GM12878 (cell line): ENCODE data around the gene LRRC8D. TPM values are rescaled to one million over a fixed set of nuclear protein-coding genes. Genes with fewer than 3 reads are reported as not detected.

ENCODE experiments used
- ATAC-seq: fragments of 200-7000 bp; cut with Tn5 transposase; 3 replicates; pipeline ENCODE4 v1.9.1; 2020; ENCODE audit warnings: mild to moderate bottlenecking, moderate library complexity
- BruUV-seq: library from RNA; stranded (reverse); fragments of 400-500 nt; replicated peaks from 2 replicates; lab custom pipeline; 2021; lab: Mats Ljungman, UMichigan
- CTCF ChIA-PET: fragments of 300-600 bp; sonication (Branson Sonifier 250); formaldehyde crosslinking; extraction: SDS; loops from one replicate; lab custom pipeline; 2021; ENCODE audit warnings: inconsistent platforms; lab: Yijun Ruan, JAX
- POLR2A ChIA-PET: fragments of 350-600 bp; formaldehyde crosslinking; extraction: SDS; loops from one replicate; lab custom pipeline; 2021; ENCODE audit warnings: inconsistent platforms; lab: Charles Lee
- RAD21 ChIA-PET: fragments of 300-600 bp; sonication (Branson Sonifier 250); formaldehyde crosslinking; loops from one replicate; lab custom pipeline; 2023; ENCODE audit warnings: antibody characterized with exemption; ENCODE audit not compliant: unreplicated experiment; lab: Charles Lee
- SMC1A ChIA-PET: fragments of 300-600 bp; sonication (Branson Sonifier 250); formaldehyde crosslinking; loops from one replicate; lab custom pipeline; 2023; ENCODE audit not compliant: unreplicated experiment, uncharacterized antibody; lab: Charles Lee
- DNase-seq: peaks from one replicate; pipeline ENCODE4 v3.0.0-alpha.2; 2011; ENCODE audit warnings: low read depth, low spot score
- FAIRE-seq: peaks from 3 replicates; lab custom pipeline; 2011; peaks lifted over from hg19 to GRCh38; lab: Jason Lieb, UNC
- H2AFZ ChIP-seq: 2 replicates; pipeline ENCODE4 v1.6.0; 2011; ENCODE audit warnings: low read depth, low read length, control low read depth; ENCODE audit not compliant: control insufficient read depth
- H3K27ac ChIP-seq: 2 replicates; pipeline ENCODE4 v1.5.1; 2011; ENCODE audit warnings: control low read depth; ENCODE audit not compliant: control insufficient read depth, insufficient read depth
- H3K27me3 ChIP-seq, 2 experiments: replicated peaks in 1 of 2; 2 replicates each; pipeline versions ENCODE4 v1.6.0 to v1.6.1; 2011; ENCODE audit warnings: low read length in 1 of 2; ENCODE audit not compliant: control insufficient read depth in 2 of 2, insufficient read depth in 2 of 2
- H3K36me3 ChIP-seq, 2 experiments: 2 replicates each; pipeline ENCODE4 v1.5.1; 2011; ENCODE audit warnings: low read length in 1 of 2; ENCODE audit not compliant: control insufficient read depth in 2 of 2, insufficient read depth in 2 of 2
- H3K4me1 ChIP-seq: 2 replicates; pipeline ENCODE4 v1.6.1; 2011; ENCODE audit warnings: mild to moderate bottlenecking, low read length, moderate library complexity, mixed read lengths; ENCODE audit not compliant: control insufficient read depth, insufficient read depth
- H3K4me2 ChIP-seq: 2 replicates; pipeline ENCODE4 v1.6.0; 2011; ENCODE audit warnings: control low read depth; ENCODE audit not compliant: control insufficient read depth, insufficient read depth
- H3K4me3 ChIP-seq: fragments of 200-600 bp; sonication (generic); 2 replicates; pipeline ENCODE4 v1.5.1; 2016
- H3K79me2 ChIP-seq: 2 replicates; pipeline ENCODE4 v1.6.0; 2011; ENCODE audit warnings: low read length; ENCODE audit not compliant: control insufficient read depth, insufficient read depth
- H3K9ac ChIP-seq: 2 replicates; pipeline ENCODE4 v1.8.0; 2011; ENCODE audit warnings: low read length, control low read depth, mixed read lengths; ENCODE audit not compliant: control insufficient read depth, insufficient read depth
- H3K9me3 ChIP-seq: replicated peaks from 3 replicates; pipeline ENCODE4 v1.5.1; 2011; ENCODE audit warnings: mild to moderate bottlenecking, low read length; ENCODE audit not compliant: control insufficient read depth, insufficient read depth
- H4K20me1 ChIP-seq: 2 replicates; pipeline ENCODE4 v1.6.0; 2011; ENCODE audit not compliant: control insufficient read depth, insufficient read depth
- BACH1 ChIP-seq: fragments of 450-650 bp; IDR thresholded peaks from 2 replicates; pipeline ENCODE4 v1.6.1; 2017; ENCODE audit warnings: mild to moderate bottlenecking, borderline replicate concordance
- BHLHE40 ChIP-seq, 2 experiments: fragments of 450-650 bp in 1 of 2; IDR thresholded peaks; 2 replicates each; pipeline ENCODE4 v1.6.1; 2011 to 2017; ENCODE audit warnings: low read depth in 2 of 2, borderline replicate concordance in 1 of 2, improper control_type of control experiment in 1 of 2, low read length in 1 of 2, mild to moderate bottlenecking in 1 of 2
- BMI1 ChIP-seq: fragments of 450-650 bp; IDR thresholded peaks from 2 replicates; pipeline ENCODE4 v1.6.1; 2016; ENCODE audit warnings: mild to moderate bottlenecking, moderate library complexity, borderline replicate concordance
- CTCF ChIP-seq, 3 experiments: IDR thresholded peaks in 2 of 3; conservative IDR thresholded peaks in 1 of 3; 2 replicates each; pipeline ENCODE4 v1.5.1; 2011; ENCODE audit warnings: low read depth in 3 of 3, low read length in 3 of 3, mild to moderate bottlenecking in 3 of 3, control low read depth in 2 of 3, moderate library complexity in 2 of 3, inconsistent platforms in 1 of 3, mixed read lengths in 1 of 3; ENCODE audit not compliant: control insufficient read depth in 2 of 3, insufficient read depth in 1 of 3; ENCODE audit errors: extremely low read depth in 1 of 3
- FOS ChIP-seq: IDR thresholded peaks from 3 replicates; pipeline ENCODE4 v1.6.1; 2011; ENCODE audit warnings: borderline replicate concordance; ENCODE audit not compliant: insufficient read length; ENCODE audit errors: extremely low read depth
- FOXM1 ChIP-seq: IDR thresholded peaks from 2 replicates; pipeline ENCODE4 v1.6.1; 2012; ENCODE audit warnings: low read depth, mild to moderate bottlenecking, inconsistent platforms, low read length, moderate library complexity
- JUND ChIP-seq: IDR thresholded peaks from 2 replicates; pipeline ENCODE4 v1.6.1; 2012; ENCODE audit warnings: low read depth, mild to moderate bottlenecking, low read length, improper control_type of control experiment, moderate library complexity
- MTA2 ChIP-seq: fragments of 450-650 bp; IDR thresholded peaks from 2 replicates; pipeline ENCODE4 v1.6.1; 2016; ENCODE audit warnings: low read depth, mild to moderate bottlenecking, moderate library complexity
- NFIC ChIP-seq: IDR thresholded peaks from 2 replicates; pipeline ENCODE4 v1.6.1; 2012; ENCODE audit warnings: low read depth, mild to moderate bottlenecking, inconsistent platforms, low read length, moderate library complexity
- NR2C2 ChIP-seq: IDR thresholded peaks from 2 replicates; pipeline ENCODE4 v1.6.1; 2011; ENCODE audit warnings: borderline replicate concordance, low read depth; ENCODE audit not compliant: control insufficient read depth, insufficient read length
- NR2F1 ChIP-seq: fragments of 450-650 bp; conservative IDR thresholded peaks from 2 replicates; pipeline ENCODE4 v1.6.1; 2017; ENCODE audit warnings: mild to moderate bottlenecking
- PAX5 ChIP-seq: IDR thresholded peaks from 2 replicates; pipeline ENCODE4 v1.6.1; 2011; ENCODE audit warnings: low read depth, low read length, borderline replicate concordance
- RCOR1 ChIP-seq: conservative IDR thresholded peaks from 2 replicates; pipeline ENCODE4 v1.6.1; 2012; ENCODE audit warnings: low read depth, low read length, improper control_type of control experiment
- RUNX3 ChIP-seq: IDR thresholded peaks from 2 replicates; pipeline ENCODE4 v1.6.1; 2012; ENCODE audit warnings: low read length, inconsistent platforms
- SPI1 ChIP-seq: IDR thresholded peaks from 2 replicates; pipeline ENCODE4 v1.6.1; 2011; ENCODE audit warnings: low read depth, mild to moderate bottlenecking, low read length, moderate library complexity, borderline replicate concordance; ENCODE audit not compliant: insufficient read depth
- SREBF1 ChIP-seq: IDR thresholded peaks from 2 replicates; pipeline ENCODE4 v1.6.1; 2012; ENCODE audit warnings: mild to moderate bottlenecking, low read length
- SUPT20H ChIP-seq: IDR thresholded peaks from 2 replicates; pipeline ENCODE4 v1.6.1; 2011; ENCODE audit warnings: low read depth, mild to moderate bottlenecking, low read length, moderate library complexity, borderline replicate concordance; ENCODE audit not compliant: control insufficient read depth
- ZBTB11 ChIP-seq: fragments of 450-650 bp; formaldehyde crosslinking; IDR thresholded peaks from 2 replicates; pipeline ENCODE4 v1.5.0; 2022; ENCODE audit warnings: mild to moderate bottlenecking, missing genetic modification characterization
- WGBS: methylation state at CpG from one replicate; pipeline ENCODE4 v1.1.6; 2016; ENCODE audit warnings: low lambda C conversion rate; ENCODE audit not compliant: insufficient replicate concordance, insufficient coverage; ENCODE audit errors: missing lambda C conversion rate; 5-methylcytosine and 5-hydroxymethylcytosine counted together
- in situ Hi-C: fragments of 300-500 bp; cut with MboI; formaldehyde crosslinking; loops from 9 replicates; pipeline ENCODE4 v1.14.3; 2018; ENCODE audit warnings: mixed read lengths
- intact Hi-C: fragments of 100-400 bp; cut with micrococcal nuclease; formaldehyde crosslinking; loops from one replicate; pipeline ENCODE4 v1.14.2; 2022; ENCODE audit not compliant: unreplicated experiment
- polyA plus RNA-seq, 11 experiments: library from polyadenylated mRNA; depleted of rRNA in 4 of 11; unstranded in 6 of 11; stranded (reverse) in 5 of 11; fragments of >200 nt; fragmentation: Nextera tagmentation in 4 of 11; fragmentation: Illumina TruSeq in 1 of 11; extraction: Ambion mirVana in 4 of 11; extraction: Trizol in 1 of 11; gene quantifications; 1 replicate in 1 of 11; 2 replicates in 10 of 11; pipeline versions ENCODE4 v1.2.1 to v1.2.3, GENCODE V29; 2011 to 2016; ENCODE audit warnings: inconsistent platforms in 2 of 11, missing spikeins in 2 of 11, low read depth in 1 of 11
- total RNA-seq, 4 experiments: library from RNA; depleted of rRNA in 3 of 4; stranded (reverse); fragments of >200 nt in 3 of 4; fragmentation: Illumina TruSeq in 1 of 4; extraction: Trizol in 1 of 4; gene quantifications; 2 replicates each; pipeline versions ENCODE4 v1.2.1 to v1.2.3, GENCODE V29; 2013 to 2021

The LRRC8D gene
- total and polyA plus RNA-seq, 10 of the 15 experiments (the other 5 are each of a cell fraction or from before 2014, with no cell fraction given), result 5.6 to 44.1 (median 26.8) TPM

- intact Hi-C loops (loop anchor here (1.0 to 2.0 kb wide), 3 partner anchors 38 to 183 kb away; no protein-coding TSS in a partner anchor), in situ Hi-C loops (loop anchor here (5.0 kb wide), 1 partner anchor 183 kb away; no protein-coding TSS in a partner anchor)
- no peak overlapping the region for H3K27ac ChIP-seq
- BruUV-seq, result no TSS peak
- H3K4me1 ChIP-seq, result peaks cover 10% of the 10 kb centered on the region
- H3K79me2 ChIP-seq, result no peaks in the 10 kb centered on the region
- H2AFZ ChIP-seq, result peak overlapping the region; percentile 42; the same call in 1 of the 2 replicates
- H4K20me1 ChIP-seq, result no peaks in the 10 kb centered on the region
- RAD21 ChIA-PET, result interaction anchor here (0.6 to 1.3 kb wide), 6 partner anchors 16 to 182 kb away, joined by 3 to 11 read pairs (median 4); partner anchors contain the start of gene LRRC8D
- DNase-seq (peak; percentile 69), ATAC-seq (peak; percentile 94), FAIRE-seq (peak; percentile 92)
- no peak overlapping the region for H3K4me2 ChIP-seq
- H3K9ac ChIP-seq, result no peak overlapping the region
- 2% methylated on average over 4 of the region's 4 CpGs for WGBS
- SMC1A ChIA-PET, result interaction anchor here (0.6 to 2.6 kb wide), 15 partner anchors 11 to 186 kb away, joined by 3 to 14 read pairs (median 3); no protein-coding TSS in a partner anchor
- H3K27me3 ChIP-seq, result no peaks in the 10 kb centered on the region; a peak in 1 of 4 replicates
- POLR2A ChIA-PET, result interaction anchor here (0.6 to 1.0 kb wide), 3 partner anchors 18 to 366 kb away, joined by 3 to 4 read pairs (median 4); no protein-coding TSS in a partner anchor
- H3K9me3 ChIP-seq, result no peaks in the 10 kb centered on the region
- no peaks in the 10 kb centered on the region for H3K36me3 ChIP-seq
- H3K4me3 ChIP-seq, result no peak overlapping the region
- CTCF ChIA-PET, result interaction anchor here (0.6 to 4.8 kb wide), 27 partner anchors 10 to 702 kb away, joined by 3 to 71 read pairs (median 4); no protein-coding TSS in a partner anchor
- TF ChIP-seq NR2C2 (no peak), RUNX3 (peak; percentile 7; the same call in 1 of the 2 replicates), RCOR1 (no peak), ZBTB11 (CRISPR knock-in tag) (no peak), FOXM1 (0 out of 2 replicates have a peak, but pooled peaks have one; percentile 43), MTA2 (no peak), SUPT20H (no peak), NFIC (no peak), SPI1 (peak; percentile 64; the same call in 1 of the 2 replicates), FOS (no peak), BACH1 (no peak), BHLHE40 (IDR thresholded peaks at IDR 0.05; ENCODE audit: borderline replicate concordance in 1 of 2, low read depth in 2 of 2, low read length in 1 of 2) (0 out of 4 replicates have a peak, but pooled peaks of 1 of the 2 experiments have one; percentile 23), CTCF (IDR thresholded peaks at IDR 0.05 in 2 of 3, conservative IDR thresholded peaks at IDR 0.05 in 1 of 3; ENCODE audit: control insufficient read depth in 2 of 3, extremely low read depth in 1 of 3, insufficient read depth in 1 of 3, low read depth in 3 of 3, low read length in 3 of 3) (peak; percentile 86 to 96 (median 88)), JUND (no peak), SREBF1 (0 out of 2 replicates have a peak, but pooled peaks have one; percentile 11), PAX5 (no peak), NR2F1 (no peak), BMI1 (no peak)
Measured at GRCh38 chr1:89804642-89805237, 16.1 kb upstream of the LRRC8D start.
